ENCODE data around the gene RIPK3.
A peak's percentile ranks its signal among the peaks of the same experiment; 100 is the strongest.

The RIPK3 gene

GRCh38 chr14:24321212-24321975 is 18.4 kb downstream of the RIPK3 start:
- DNase-seq = no peak

DNA sequence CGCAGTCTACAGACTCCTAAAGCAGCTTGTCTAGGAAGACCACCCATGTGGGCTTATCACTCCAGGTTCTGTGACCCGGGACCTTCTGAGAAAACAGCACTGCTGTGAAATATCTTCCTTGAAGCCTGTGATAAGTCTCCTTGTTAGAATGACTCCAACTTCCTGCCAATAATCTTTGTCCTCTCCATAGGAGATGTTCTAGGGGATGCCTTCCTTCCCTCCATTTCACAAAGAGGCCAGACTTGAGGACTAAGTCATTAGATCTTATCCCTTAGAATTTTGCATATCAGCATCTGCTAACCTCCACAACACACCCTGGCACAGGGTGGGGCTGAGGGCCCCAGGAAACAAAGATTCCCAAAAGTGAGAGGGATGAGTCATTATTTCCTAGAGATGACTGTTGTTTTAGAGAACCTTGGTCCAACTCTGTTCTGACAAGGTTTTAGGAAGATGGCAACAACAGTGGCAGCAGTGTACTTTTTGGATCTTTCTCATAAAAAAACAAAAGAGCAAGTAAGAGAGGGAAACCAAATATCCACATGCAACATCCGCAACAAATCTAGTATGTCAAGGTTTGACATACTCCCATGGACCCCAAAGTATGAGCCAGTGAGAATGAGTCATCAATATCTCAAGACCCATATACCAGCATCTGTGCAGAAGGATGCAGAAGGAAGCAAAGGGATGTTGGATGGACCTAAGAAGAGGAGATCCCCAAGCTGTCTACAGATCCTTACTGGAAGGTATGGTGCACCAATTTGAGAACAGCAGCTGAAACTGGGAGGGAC is 22.5 kb downstream of the RIPK3 start:
- no peak for DNase-seq

- no peak for DNase-seq
These were observed 23.2 kb downstream of the RIPK3 start for GRCh38 chr14:24316597-24316950.

- DNase-seq = no peak
These were observed 23.8 kb downstream of the RIPK3 start for GRCh38 chr14:24315807-24316596.

DNA sequence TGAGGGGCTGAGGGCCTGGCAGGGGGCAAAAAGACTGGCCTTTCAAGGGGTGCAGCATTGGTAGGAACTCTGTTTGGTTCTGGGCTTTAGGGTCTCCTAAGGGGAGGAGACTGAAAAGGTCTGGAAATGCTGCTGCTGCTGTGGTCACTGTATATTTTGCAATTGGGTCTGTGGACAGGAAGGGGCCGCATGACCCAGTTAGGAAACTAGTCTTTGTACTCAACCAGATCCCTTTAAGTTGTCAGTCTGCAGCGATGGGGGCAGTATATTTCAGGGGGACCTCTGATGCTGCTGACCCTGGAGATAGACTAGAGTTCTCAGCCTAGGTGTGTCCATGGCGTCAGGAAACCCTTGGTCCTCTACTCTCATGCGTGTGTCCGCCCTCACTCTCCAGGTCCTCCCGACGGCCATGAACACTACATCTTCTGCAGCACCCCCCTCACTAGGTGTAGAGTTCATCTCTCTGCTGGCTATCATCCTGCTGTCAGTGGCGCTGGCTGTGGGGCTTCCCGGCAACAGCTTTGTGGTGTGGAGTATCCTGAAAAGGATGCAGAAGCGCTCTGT is 24.5 kb downstream of the RIPK3 start:
- DNase-seq = no peak

DNA sequence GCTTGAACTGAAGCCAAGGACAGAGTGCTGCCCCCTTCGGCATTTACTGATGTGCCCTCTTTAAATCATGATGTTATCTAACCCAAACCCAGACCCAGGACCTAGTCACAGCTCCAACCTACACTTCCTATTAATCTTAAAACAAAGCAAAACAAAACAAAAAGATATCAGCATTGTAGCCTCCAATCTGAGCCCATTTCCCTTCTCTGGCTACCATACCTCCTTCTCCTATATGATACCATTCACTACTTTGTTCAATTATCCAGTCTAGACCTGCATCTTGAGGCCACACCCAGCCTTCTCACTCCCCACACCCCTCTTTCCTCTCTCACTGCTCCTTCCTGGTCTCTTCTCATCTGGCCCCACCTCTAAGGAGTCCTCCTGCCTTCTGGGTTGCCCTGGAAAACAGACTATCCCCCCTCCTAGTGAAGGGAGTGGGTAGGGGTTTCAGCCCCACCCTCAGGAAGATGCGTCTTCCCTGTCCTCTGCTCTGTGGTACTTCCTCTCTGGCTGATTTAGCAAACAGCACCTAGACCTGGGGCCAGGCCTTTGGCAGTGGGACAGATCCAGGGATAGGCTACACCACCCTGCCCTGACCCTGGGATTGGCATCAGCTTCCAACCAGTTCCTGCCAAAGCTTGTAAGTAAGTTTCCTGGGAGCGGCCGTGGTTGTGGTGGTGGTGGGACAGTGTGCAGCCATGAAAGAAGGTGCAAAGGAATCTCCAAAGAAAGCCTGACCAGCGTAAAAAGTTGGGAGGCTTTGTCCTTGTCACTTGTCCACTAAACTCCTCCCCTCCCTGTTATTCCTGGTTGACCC is 25.2 kb downstream of the RIPK3 start:
- no peak for DNase-seq

DNA sequence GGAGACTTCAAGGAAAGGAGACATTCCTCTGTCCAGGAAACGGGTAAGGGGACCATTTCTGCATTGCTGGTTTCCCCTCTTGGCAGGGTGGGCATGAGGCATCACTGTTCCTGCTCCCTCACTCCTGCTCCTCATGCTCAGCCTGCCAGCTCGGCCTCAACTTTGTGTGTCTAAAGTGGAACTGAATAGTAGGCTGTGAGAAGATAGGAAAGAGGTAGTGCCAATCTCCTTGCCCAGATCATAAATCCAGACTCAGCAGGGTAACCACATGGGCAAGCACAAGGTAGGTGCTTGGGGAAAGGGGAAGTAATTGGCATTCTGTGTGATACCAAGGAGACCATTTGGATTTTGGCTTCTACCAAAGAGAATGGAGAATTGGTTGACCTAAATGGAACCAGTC is 25.9 kb downstream of the RIPK3 start:
- DNase-seq = no peak

DNA sequence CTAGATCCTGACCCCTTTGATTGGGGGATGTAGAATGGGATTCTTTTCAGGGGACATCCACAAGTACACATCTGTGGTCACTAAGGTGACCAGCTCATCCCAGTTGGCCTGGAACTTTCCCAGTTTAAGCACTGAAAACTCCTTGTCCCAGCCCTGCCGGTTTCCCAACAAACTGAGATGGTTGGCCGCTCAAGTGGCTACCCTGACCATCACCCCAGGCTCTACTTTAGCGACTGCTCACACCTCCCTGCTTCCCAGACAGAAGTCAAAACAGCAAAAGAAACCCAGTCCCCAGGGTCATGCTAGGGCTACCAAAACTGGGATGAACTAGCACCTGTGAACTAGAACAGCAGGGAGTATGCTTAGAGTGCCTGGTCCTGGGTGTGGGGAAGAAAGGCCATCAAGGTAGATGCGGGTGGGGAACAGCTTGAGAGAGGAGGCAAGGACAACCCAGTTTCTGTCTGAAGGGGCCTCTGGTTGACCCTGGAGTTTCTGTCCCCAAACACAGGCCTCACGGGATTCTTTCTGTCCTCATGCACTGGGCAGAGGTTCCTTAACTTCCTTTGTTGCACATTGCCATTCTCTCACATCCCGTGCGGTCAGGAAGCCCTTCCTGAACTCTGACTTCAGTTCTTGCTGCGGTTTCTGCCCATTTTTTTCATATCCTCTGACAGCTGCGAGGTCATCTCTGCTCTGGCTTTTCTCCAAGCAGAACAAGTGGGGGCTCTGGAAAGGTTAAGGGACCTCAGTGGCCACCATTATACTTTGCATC is 26.9 kb downstream of the RIPK3 start:
- DNase-seq = no peak

DNA sequence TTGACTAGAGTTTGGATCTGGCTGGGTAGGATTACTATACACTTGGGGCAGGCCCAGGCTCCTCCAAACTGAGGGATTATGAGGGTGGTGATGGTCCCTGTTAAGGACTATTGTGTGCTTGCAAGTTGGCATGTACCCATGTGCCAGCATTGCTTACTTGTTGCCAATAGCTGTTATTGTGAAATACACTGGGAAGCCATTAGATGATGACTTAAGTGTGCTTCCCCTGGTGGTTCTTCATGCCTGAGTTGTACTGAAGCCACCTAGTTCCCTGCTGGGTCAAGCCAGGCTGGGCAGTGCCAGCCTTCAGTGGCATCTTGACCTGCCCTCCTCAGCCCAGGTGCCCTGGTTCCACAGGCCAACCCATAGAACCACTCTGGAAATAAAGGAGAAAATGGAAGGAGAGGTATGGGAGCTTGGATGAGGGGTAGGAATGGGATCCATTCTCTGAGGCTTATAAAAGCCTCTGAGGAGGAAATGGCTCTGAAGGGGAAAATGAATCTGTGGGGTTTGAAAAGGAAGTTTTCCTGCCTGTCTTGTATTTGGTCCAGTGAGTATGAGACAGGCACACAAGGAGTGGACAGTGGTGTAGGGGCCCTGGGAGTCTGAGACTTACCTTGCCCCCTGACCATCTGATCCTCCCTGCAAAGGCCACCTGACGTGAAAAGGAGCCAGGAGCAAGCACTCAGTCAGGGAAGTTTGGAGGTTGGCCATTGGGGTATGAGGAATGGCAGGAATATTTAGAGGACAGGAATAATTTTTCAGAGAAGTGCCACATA is 27.8 kb downstream of the RIPK3 start:
- no peak for DNase-seq

- no peak for DNase-seq
These were observed 28.9 kb downstream of the RIPK3 start, which contains the start of gene LTB4R for GRCh38 chr14:24310646-24311604. TSS of gene LTB4R (plus strand) at chr14:24311502. CDS start at chr14:24315652, 4,150 bp downstream.

DNA sequence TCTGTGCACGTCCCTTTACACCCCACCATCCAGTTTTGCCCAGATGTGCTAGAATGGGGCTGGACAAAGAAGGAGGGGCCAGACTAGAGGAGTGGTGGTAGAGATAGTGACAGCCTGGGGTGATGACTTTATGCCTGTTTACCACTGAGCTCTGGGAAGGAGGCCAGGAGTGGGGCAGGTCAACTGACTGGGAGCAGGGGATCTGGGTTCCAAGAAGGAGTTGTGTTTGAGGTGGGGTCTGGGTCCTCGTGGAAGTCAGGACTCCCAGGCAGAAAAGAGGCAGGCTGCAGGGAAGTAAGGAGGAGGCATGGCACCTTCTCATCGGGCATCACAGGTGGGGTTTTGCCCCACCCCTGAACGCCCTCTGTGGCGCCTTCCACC is 29.5 kb downstream of the RIPK3 start:
- no peak for DNase-seq

DNA sequence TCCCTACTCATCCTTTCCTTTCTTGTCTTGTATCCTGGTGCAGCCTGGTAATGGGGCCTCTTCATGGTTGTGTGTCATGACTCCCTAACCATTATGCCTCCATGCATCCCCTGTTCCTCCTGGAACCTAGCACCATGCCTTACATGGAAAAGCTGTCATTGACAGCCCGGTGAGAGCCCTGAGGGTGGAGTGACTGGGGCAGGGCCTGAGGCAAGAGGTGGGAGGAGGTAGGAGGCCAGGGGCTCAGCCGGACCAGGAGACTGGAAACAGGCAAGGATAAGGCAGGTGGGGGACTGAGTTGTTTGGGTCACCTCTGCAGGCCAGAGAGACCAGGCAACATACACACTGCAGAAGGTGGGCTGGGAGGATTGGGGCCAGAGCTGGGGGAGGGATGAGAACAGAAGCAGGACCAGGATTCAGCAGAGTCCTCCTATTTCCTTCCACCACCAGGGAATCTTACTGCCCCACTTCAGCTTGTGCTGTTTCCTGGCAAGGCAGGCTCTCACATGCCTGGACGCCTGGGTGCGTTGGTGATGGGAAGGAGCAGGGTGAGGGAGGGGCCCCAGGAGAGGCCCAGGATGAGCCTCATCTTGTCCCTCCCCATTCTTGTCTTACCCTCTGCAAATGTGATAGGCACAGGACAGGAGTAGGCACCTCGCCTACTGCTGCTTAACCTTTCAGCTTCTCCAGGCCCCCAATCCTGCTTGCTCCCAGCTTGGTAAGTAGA is 30.1 kb downstream of the RIPK3 start, which contains the start of gene LTB4R2:
Gene LTB4R2, plus strand, starts transcription at position 603 of the 727 bp plus-strand sequence. CDS start 525 bp downstream, outside the sequence.
- DNase-seq = no peak

DNA sequence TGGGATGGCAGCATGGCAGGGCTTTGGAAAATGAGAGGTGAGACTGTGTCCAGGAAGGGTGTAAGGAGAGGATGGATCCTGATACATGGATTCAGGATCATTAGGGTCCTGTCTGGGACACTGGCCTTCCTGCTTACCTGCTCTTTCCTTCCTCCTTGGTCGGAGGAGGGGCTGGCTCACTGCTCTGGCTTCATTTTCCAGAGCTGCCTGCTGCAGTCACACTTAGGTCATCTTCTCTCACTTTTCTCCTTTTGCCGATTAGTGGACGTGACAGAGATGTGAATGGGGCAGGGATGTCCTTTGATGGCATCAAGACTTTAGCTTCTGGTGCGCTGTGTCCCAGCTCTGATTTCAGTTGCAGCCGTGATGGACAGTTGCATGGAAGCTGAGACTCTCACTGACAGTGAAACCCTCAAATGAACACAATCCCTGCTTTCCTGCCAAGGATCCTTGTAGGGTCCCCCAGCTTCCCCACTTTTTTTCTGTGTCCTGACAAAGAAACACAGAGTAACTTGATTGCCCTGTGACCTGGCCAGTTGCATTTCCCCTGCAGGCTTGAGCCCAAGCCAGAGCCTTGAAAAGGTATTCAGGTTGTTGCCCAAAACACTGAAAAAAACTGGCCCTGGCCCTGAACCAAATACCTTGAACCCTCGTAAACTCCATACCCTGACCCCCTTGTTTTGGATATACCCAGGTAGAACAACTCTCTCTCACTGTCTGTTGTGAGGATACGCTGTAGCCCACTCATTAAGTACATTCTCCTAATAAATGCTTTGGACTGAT is 31.3 kb downstream of the RIPK3 start:
- DNase-seq = no peak

DNA sequence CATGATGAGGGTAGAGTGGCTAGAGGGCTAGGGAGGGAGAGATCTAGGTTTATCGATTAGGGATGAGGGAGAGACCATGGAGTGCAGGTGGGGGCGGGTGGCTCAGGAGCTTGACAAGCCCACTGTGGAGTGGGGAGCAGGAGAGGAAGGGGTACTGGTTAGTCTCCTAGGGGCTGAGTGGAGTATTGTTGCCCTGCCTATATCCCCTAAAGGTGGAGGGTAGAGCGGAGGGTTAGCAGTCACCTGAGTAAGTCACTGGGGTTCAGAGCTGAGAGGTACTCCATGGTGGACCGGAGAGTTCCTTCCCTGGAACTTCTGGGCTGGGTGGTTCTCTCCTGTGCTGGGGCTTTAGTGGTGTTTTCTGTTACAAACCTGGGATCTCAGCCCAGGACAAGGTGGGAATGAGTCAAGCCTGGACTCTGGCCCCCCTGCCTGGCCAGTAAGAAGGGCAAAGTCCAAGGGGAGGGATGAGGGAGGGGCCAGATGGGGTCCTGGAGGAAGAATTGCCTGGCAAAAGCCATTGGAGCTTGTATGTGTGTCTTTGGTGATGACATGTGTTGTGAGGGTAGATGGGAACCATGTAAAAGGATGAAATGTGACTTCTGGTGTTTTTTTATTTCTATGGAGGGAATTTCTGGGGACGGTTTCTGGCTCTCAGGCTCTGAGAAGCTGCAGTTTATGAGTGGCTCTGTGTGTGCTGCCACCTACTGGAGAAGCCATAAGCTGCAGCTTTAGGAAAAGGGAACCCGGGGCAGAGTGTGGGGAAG is 32.0 kb downstream of the RIPK3 start, which contains the start of gene CIDEB:
Gene CIDEB, minus strand, starts transcription at position 403 of the 767 bp plus-strand sequence. Its CDS starts 119 bp downstream, at position 284.
- DNase-seq = peak; percentile 66

GRCh38 chr14:24307156-24307574 is 32.6 kb downstream of the RIPK3 start:
- no peak for DNase-seq

DNA sequence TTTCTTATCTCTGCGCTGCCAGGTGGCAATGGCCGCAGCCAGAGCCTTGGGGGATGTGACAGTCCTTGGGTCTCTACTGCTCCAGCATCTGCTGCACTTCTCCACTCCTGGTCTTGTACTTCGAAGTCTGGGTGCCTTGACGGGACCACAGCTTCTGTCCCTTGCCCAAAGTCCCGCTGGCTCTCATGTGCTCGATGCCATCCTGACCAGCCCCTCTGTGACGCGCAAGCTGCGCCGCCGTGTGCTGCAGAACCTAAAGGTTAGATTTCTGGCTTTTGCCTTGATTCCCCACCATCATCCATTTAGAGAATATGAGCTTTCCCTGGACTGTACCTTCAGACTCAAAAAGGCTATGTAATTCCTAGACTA is 35.8 kb downstream of the RIPK3 start:
- DNase-seq = no peak

Data from NCI-H82 (cell line).